Keratinocyte (primary cell): Measurements from ENCODE around the gene CLSTN2.

Experiments used
- CTCF ChIP-seq, 3 experiments: IDR thresholded peaks in 1 of 3; conservative IDR thresholded peaks in 1 of 3; optimal IDR thresholded peaks in 1 of 3; 2 replicates in 2 of 3; 3 replicates in 1 of 3; pipeline versions ENCODE3 to v1.5.1; 2011; ENCODE audit warnings: low read length in 3 of 3, mild to moderate bottlenecking in 3 of 3, moderate library complexity in 2 of 3, control low read depth in 1 of 3, inconsistent platforms in 1 of 3; ENCODE audit not compliant: insufficient read depth in 2 of 3; ENCODE audit errors: extremely low read depth in 1 of 3
- EZH2 ChIP-seq: IDR thresholded peaks from one replicate; pipeline ENCODE4 v1.6.1; 2012; ENCODE audit warnings: inconsistent platforms, mild to moderate bottlenecking, low read length, moderate library complexity

DNA sequence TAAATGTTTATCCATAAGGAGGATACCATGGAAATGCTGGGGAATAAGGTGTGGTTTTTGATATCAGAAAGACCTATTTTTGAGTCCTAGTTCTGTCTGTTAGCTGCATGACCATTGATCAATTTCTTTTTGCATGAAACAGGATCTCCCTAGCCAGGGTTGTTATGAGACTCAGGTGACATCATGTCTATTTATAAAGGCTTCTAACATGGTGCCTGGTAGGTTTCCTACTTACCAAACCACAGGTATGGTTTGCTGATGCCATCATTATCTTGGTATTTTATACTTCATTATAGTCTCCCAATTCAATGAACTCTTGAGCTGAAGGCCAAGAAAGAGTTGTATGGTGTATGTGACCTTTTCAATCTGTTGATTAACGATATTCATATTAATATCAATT, 144.0 kb downstream of the CLSTN2 start:
- no peak for TF ChIP-seq EZH2
- TF ChIP-seq CTCF (optimal IDR thresholded peaks at IDR 0.05 in 1 of 3, IDR thresholded peaks at IDR 0.05 in 1 of 3, conservative IDR thresholded peaks at IDR 0.05 in 1 of 3; ENCODE audit: extremely low read depth in 1 of 3, insufficient read depth in 2 of 3, low read length in 3 of 3), result no peak
